ENCODE data around the gene UBLCP1. TPM values are rescaled to one million over a fixed set of nuclear protein-coding genes. Genes with fewer than 3 reads are reported as not detected.

Gene UBLCP1
- total RNA-seq, 2 experiments from 2014 or later: 11.3 to 24.9 TPM

DNA sequence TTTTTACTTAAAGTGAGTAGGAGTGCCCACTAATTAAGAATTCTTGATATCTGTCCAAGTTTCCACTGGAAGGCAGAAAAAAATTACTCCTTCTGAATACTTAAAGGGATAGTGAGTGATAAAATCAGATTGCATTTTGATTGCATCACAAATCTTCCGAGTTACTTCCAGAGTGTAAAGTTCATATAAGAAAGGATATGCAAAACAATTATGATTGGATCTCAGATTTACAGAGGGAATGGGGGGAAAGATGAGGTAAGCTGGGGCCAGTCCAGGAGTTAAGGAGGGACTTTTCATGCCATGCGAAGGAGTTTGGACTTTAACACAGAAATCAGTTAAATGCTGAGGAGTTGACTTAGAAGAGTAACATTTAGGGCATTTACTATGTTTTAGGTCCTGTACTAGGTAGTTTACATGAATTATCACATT is 44.5 kb upstream of the UBLCP1 start:
- Histone ChIP-seq H3K4me3 (ENCODE audit: low read depth, low read length, poor library complexity, severe bottlenecking) (no peak overlapping the region), H3K9me3 (ENCODE audit: low read length) (no peaks in the 10 kb centered on the region), H3K79me2 (ENCODE audit: insufficient read depth, low read depth, low read length) (no peaks in the 10 kb centered on the region), H2AFZ (ENCODE audit: low read length) (no peak overlapping the region), H3K36me3 (ENCODE audit: insufficient read depth, low read length) (no peaks in the 10 kb centered on the region), H3K4me2 (ENCODE audit: low read length) (no peak overlapping the region), H3K9me2 (ENCODE audit: insufficient read depth, low read length) (no peaks in the 10 kb centered on the region), H3K4me1 (ENCODE audit: insufficient read depth, low read length, poor library complexity, severe bottlenecking) (no peaks in the 10 kb centered on the region), H4K20me1 (ENCODE audit: insufficient read depth, low read length) (no peaks in the 10 kb centered on the region), H3K27ac (ENCODE audit: low read depth, low read length, poor library complexity, severe bottlenecking) (no peak overlapping the region)
- CTCF ChIA-PET (ENCODE audit: unreplicated experiment): no interaction called here
- DNase-seq (ENCODE audit: low spot score): no peak
- POLR2A ChIA-PET: no interaction called here
- BruUV-seq (replicated peaks): no TSS peak
- intact Hi-C loops (cut with micrococcal nuclease; ENCODE audit: unreplicated experiment): no loop called here
- TF ChIP-seq EZH2phosphoT487 (IDR thresholded peaks at IDR 0.05; ENCODE audit: borderline replicate concordance, low read depth, low read length): no peak
- TF ChIP-seq, protein P1, sequence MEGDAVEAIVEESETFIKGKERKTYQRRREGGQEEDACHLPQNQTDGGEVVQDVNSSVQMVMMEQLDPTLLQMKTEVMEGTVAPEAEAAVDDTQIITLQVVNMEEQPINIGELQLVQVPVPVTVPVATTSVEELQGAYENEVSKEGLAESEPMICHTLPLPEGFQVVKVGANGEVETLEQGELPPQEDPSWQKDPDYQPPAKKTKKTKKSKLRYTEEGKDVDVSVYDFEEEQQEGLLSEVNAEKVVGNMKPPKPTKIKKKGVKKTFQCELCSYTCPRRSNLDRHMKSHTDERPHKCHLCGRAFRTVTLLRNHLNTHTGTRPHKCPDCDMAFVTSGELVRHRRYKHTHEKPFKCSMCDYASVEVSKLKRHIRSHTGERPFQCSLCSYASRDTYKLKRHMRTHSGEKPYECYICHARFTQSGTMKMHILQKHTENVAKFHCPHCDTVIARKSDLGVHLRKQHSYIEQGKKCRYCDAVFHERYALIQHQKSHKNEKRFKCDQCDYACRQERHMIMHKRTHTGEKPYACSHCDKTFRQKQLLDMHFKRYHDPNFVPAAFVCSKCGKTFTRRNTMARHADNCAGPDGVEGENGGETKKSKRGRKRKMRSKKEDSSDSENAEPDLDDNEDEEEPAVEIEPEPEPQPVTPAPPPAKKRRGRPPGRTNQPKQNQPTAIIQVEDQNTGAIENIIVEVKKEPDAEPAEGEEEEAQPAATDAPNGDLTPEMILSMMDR (conservative IDR thresholded peaks at IDR 0.05; ENCODE audit: low read length): no peak

GRCh38 chr5:159220206-159220605 is 42.9 kb upstream of the UBLCP1 start:
- no peak overlapping the region for H2AFZ ChIP-seq (ENCODE audit: low read length)
- BruUV-seq (replicated peaks): no TSS peak

GRCh38 chr5:159223469-159223868 is 39.6 kb upstream of the UBLCP1 start:
- no peak for DNase-seq (ENCODE audit: low spot score)
- Histone ChIP-seq H3K4me2 (ENCODE audit: low read length) (no peak overlapping the region), H3K9me3 (ENCODE audit: low read length) (no peaks in the 10 kb centered on the region), H3K36me3 (ENCODE audit: insufficient read depth, low read length) (no peaks in the 10 kb centered on the region), H2AFZ (ENCODE audit: low read length) (no peak overlapping the region), H4K20me1 (ENCODE audit: insufficient read depth, low read length) (no peaks in the 10 kb centered on the region), H3K27ac (ENCODE audit: low read depth, low read length, poor library complexity, severe bottlenecking) (no peak overlapping the region), H3K9me2 (ENCODE audit: insufficient read depth, low read length) (no peaks in the 10 kb centered on the region), H3K79me2 (ENCODE audit: insufficient read depth, low read depth, low read length) (no peaks in the 10 kb centered on the region), H3K4me3 (ENCODE audit: low read depth, low read length, poor library complexity, severe bottlenecking) (no peak overlapping the region), H3K4me1 (ENCODE audit: insufficient read depth, low read length, poor library complexity, severe bottlenecking) (no peaks in the 10 kb centered on the region)
- ChIA-PET POLR2A (interaction anchor here (0.6 kb wide), 1 partner anchor 18 kb away, joined by 3 read pairs; no protein-coding TSS in a partner anchor), CTCF (ENCODE audit: unreplicated experiment) (no interaction called here)
- TF ChIP-seq, protein P1 (conservative IDR thresholded peaks at IDR 0.05; ENCODE audit: low read length): no peak
- no peak for TF ChIP-seq EZH2phosphoT487 (IDR thresholded peaks at IDR 0.05; ENCODE audit: borderline replicate concordance, low read depth, low read length)
- BruUV-seq (replicated peaks): no TSS peak
- intact Hi-C loops (cut with micrococcal nuclease; ENCODE audit: unreplicated experiment): no loop called here

More at GRCh38 chr5:159220206-159220605, 42.9 kb upstream of the UBLCP1 start:
- H3K36me3 ChIP-seq (ENCODE audit: insufficient read depth, low read length): no peaks in the 10 kb centered on the region
- DNase-seq (ENCODE audit: low spot score): no peak
- H3K9me3 ChIP-seq (ENCODE audit: low read length): no peaks in the 10 kb centered on the region
- H3K79me2 ChIP-seq (ENCODE audit: insufficient read depth, low read depth, low read length): no peaks in the 10 kb centered on the region
- no peaks in the 10 kb centered on the region for H4K20me1 ChIP-seq (ENCODE audit: insufficient read depth, low read length)
- H3K27ac ChIP-seq (ENCODE audit: low read depth, low read length, poor library complexity, severe bottlenecking): no peak overlapping the region
- H3K4me1 ChIP-seq (ENCODE audit: insufficient read depth, low read length, poor library complexity, severe bottlenecking): no peaks in the 10 kb centered on the region
- CTCF ChIA-PET (ENCODE audit: unreplicated experiment): no interaction called here
- no peak overlapping the region for H3K4me3 ChIP-seq (ENCODE audit: low read depth, low read length, poor library complexity, severe bottlenecking)
- POLR2A ChIA-PET: interaction anchor here (0.7 kb wide), 1 partner anchor 371 kb away, joined by 3 read pairs; no protein-coding TSS in a partner anchor
- H3K9me2 ChIP-seq (ENCODE audit: insufficient read depth, low read length): no peaks in the 10 kb centered on the region
- intact Hi-C loops (cut with micrococcal nuclease; ENCODE audit: unreplicated experiment): no loop called here
- no peak overlapping the region for H3K4me2 ChIP-seq (ENCODE audit: low read length)
- TF ChIP-seq, protein P1 (conservative IDR thresholded peaks at IDR 0.05; ENCODE audit: low read length): no peak
- no peak for TF ChIP-seq EZH2phosphoT487 (IDR thresholded peaks at IDR 0.05; ENCODE audit: borderline replicate concordance, low read depth, low read length)
